ENCODE measurements around the gene HDAC9. TPM values are rescaled to one million over a fixed set of nuclear protein-coding genes. Genes with fewer than 3 reads are reported as not detected.

The HDAC9 gene
- total RNA-seq, 2 donors from 2014 or later: 8.3 to 31.9 TPM

DNA sequence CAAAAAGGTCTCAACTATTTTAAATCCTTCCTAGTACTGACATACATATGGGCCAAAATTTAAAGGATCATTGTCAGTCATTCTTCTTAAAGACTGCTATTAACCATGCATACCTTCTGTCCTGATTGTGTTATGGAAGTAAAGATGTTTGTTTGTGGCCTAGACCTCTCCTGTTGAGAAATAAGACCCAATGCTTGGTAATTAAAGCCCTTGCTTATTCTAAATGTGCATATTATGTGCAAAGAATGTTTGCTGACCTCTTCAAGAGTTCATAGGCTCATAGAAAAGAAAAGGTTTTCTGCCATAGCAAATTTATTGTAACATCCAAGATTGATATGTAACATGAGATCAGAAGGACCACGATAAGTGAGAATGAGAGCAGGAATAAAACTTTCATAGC lies 476.3 kb downstream of the HDAC9 start:
- WGBS: 85% methylated on average over 1 of the region's 1 CpG
- Histone ChIP-seq H3K4me1 (replicated peaks) (no peaks in the 10 kb centered on the region), H3K36me3 (no peaks in the 10 kb centered on the region), H3K4me3 (no peak overlapping the region), H3K9me3 (no peaks in the 10 kb centered on the region), H3K27me3 (replicated peaks; ENCODE audit: insufficient read depth) (no peaks in the 10 kb centered on the region), H3K27ac (no peak overlapping the region)
- no peak for DNase-seq (ENCODE audit: low spot score)
- intact Hi-C loops (cut with DNase I): no loop called here
- TF ChIP-seq POLR2AphosphoS5 (IDR thresholded peaks at IDR 0.05) (no peak), POLR2A (IDR thresholded peaks at IDR 0.05) (no peak), CTCF (IDR thresholded peaks at IDR 0.05) (no peak)

DNA sequence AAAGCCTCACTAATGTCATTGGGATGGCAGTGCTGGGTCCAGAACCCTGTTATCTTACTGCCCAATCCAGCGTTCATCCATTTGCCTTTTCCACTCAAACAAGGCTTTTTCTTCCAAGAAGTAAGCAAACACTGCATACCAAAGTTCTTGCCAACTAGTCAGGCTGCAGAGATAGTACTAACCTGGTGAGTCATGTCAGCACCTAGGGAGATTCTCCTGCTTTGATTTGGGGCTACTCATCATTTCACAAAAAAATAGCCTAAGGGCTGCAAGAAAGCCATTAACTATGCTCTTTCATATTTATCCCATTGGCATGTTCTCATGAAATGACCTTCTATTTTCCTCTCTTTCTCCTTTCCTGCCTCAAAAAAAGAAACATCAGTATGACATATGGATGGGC lies 479.3 kb downstream of the HDAC9 start:
- Histone ChIP-seq H3K4me3 (no peak overlapping the region), H3K4me1 (replicated peaks) (no peaks in the 10 kb centered on the region), H3K27ac (no peak overlapping the region), H3K27me3 (replicated peaks; ENCODE audit: insufficient read depth) (no peaks in the 10 kb centered on the region), H3K36me3 (no peaks in the 10 kb centered on the region), H3K9me3 (no peaks in the 10 kb centered on the region)
- TF ChIP-seq POLR2AphosphoS5 (IDR thresholded peaks at IDR 0.05): no peak
- no peak for TF ChIP-seq POLR2A (IDR thresholded peaks at IDR 0.05)
- TF ChIP-seq CTCF (IDR thresholded peaks at IDR 0.05): no peak
- DNase-seq (ENCODE audit: low spot score): no peak
- intact Hi-C loops (cut with DNase I): no loop called here
- WGBS: 33% methylated on average over 1 of the region's 1 CpG

GRCh38 chr7:18975276-18975675 lies 479.7 kb downstream of the HDAC9 start:
- no peaks in the 10 kb centered on the region for H3K4me1 ChIP-seq (replicated peaks)
- no peaks in the 10 kb centered on the region for H3K36me3 ChIP-seq
- TF ChIP-seq CTCF (IDR thresholded peaks at IDR 0.05): no peak
- no peak for TF ChIP-seq POLR2A (IDR thresholded peaks at IDR 0.05)
- TF ChIP-seq POLR2AphosphoS5 (IDR thresholded peaks at IDR 0.05): no peak
- H3K27ac ChIP-seq: no peak overlapping the region
- H3K9me3 ChIP-seq: no peaks in the 10 kb centered on the region
- no peak overlapping the region for H3K4me3 ChIP-seq
- DNase-seq (ENCODE audit: low spot score): no peak
- intact Hi-C loops (cut with DNase I): no loop called here
- WGBS: 60% methylated on average over 3 of the region's 3 CpGs
- H3K27me3 ChIP-seq (replicated peaks; ENCODE audit: insufficient read depth): no peaks in the 10 kb centered on the region

- H3K27me3 ChIP-seq (replicated peaks; ENCODE audit: insufficient read depth): no peaks in the 10 kb centered on the region
- no peak for TF ChIP-seq POLR2A (IDR thresholded peaks at IDR 0.05)
- TF ChIP-seq POLR2AphosphoS5 (IDR thresholded peaks at IDR 0.05): no peak
- no peak for TF ChIP-seq CTCF (IDR thresholded peaks at IDR 0.05)
- no peak overlapping the region for H3K27ac ChIP-seq
- no peak overlapping the region for H3K4me3 ChIP-seq
- no peaks in the 10 kb centered on the region for H3K36me3 ChIP-seq
- no peak for DNase-seq (ENCODE audit: low spot score)
- intact Hi-C loops (cut with DNase I): no loop called here
- WGBS: 86% methylated on average over 9 of the region's 9 CpGs
- H3K9me3 ChIP-seq: no peaks in the 10 kb centered on the region
- no peaks in the 10 kb centered on the region for H3K4me1 ChIP-seq (replicated peaks)
Measured at GRCh38 chr7:18975689-18976280, 480.2 kb downstream of the HDAC9 start.

DNA sequence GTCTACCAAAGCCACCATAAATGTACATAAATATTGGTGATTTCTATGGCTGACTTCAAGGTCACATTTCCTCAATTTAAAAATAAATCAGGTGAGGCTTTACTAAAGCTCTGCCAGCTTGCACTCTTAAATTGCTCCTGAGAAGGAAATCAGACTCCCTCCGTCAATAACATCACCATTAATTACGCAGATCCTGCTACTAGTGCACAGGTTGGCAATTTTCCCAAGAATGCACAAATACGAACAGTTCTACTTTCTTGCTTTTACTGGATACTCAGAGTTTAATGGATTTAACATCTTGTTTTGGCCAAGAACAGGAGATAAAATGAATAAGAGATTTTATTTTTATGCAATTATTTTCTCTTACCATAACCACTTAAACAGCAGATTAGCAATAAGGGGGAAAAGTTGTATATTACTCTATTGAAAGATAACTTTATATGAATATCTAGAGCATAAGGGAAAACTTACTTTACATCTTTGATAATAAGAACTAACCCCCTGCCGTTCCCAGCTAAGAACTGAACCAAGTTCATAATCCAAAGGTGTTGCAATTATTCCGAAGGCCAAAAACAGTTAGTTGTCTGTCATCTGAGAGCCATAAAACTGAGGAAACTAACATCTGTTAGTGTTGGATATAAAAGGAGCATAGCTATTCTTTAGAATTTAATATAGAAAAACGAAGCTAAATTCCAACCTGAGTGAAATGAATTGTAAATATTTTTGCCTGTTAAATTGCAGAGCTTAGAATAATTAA lies 481.3 kb downstream of the HDAC9 start:
- no peaks in the 10 kb centered on the region for H3K9me3 ChIP-seq
- no peak for DNase-seq (ENCODE audit: low spot score)
- WGBS: 27% methylated on average over 6 of the region's 6 CpGs
- no peak for TF ChIP-seq POLR2AphosphoS5 (IDR thresholded peaks at IDR 0.05)
- no peak for TF ChIP-seq CTCF (IDR thresholded peaks at IDR 0.05)
- no peak for TF ChIP-seq POLR2A (IDR thresholded peaks at IDR 0.05)
- intact Hi-C loops (cut with DNase I): no loop called here
- H3K36me3 ChIP-seq: no peaks in the 10 kb centered on the region
- no peaks in the 10 kb centered on the region for H3K4me1 ChIP-seq (replicated peaks)
- H3K4me3 ChIP-seq: no peak overlapping the region
- H3K27ac ChIP-seq: no peak overlapping the region
- no peaks in the 10 kb centered on the region for H3K27me3 ChIP-seq (replicated peaks; ENCODE audit: insufficient read depth)

All from prostate gland (tissue), 2 donors.